ENCODE results near the gene P4HA2.

Gene P4HA2

GRCh38 chr5:132206782-132207181 is 20.9 kb downstream of the P4HA2 start:
- TF ChIP-seq CTCF (IDR thresholded peaks at IDR 0.05; ENCODE audit: borderline replicate concordance, control extremely low read depth, extremely low read depth, insufficient read depth, missing control alignments) = no peak
- DNase-seq (ENCODE audit: low spot score) = no peak
- in situ Hi-C loops (cut with MboI; ENCODE audit: low sequenced_read_pairs, unreplicated experiment) = no loop called here

GRCh38 chr5:132205385-132206125 is 22.1 kb downstream of the P4HA2 start:
- in situ Hi-C loops (cut with MboI; ENCODE audit: low sequenced_read_pairs, unreplicated experiment) = no loop called here
- TF ChIP-seq CTCF (IDR thresholded peaks at IDR 0.05; ENCODE audit: borderline replicate concordance, control extremely low read depth, extremely low read depth, insufficient read depth, missing control alignments) = no peak
- DNase-seq (ENCODE audit: low spot score) = peak; percentile 52

- no peak for TF ChIP-seq CTCF (IDR thresholded peaks at IDR 0.05; ENCODE audit: borderline replicate concordance, control extremely low read depth, extremely low read depth, insufficient read depth, missing control alignments)
- in situ Hi-C loops (cut with MboI; ENCODE audit: low sequenced_read_pairs, unreplicated experiment) = no loop called here
- no peak for DNase-seq (ENCODE audit: low spot score)
Measured at GRCh38 chr5:132204371-132205135, 23.1 kb downstream of the P4HA2 start.

GRCh38 chr5:132203916-132204315 is 23.7 kb downstream of the P4HA2 start:
- DNase-seq (ENCODE audit: low spot score) = no peak
- no peak for TF ChIP-seq CTCF (IDR thresholded peaks at IDR 0.05; ENCODE audit: borderline replicate concordance, control extremely low read depth, extremely low read depth, insufficient read depth, missing control alignments)
- in situ Hi-C loops (cut with MboI; ENCODE audit: low sequenced_read_pairs, unreplicated experiment) = no loop called here

- TF ChIP-seq CTCF (IDR thresholded peaks at IDR 0.05; ENCODE audit: borderline replicate concordance, control extremely low read depth, extremely low read depth, insufficient read depth, missing control alignments) = no peak
- no peak for DNase-seq (ENCODE audit: low spot score)
- in situ Hi-C loops (cut with MboI; ENCODE audit: low sequenced_read_pairs, unreplicated experiment) = no loop called here
Measured at GRCh38 chr5:132203464-132203818, 24.2 kb downstream of the P4HA2 start.

GRCh38 chr5:132202711-132203463 is 24.8 kb downstream of the P4HA2 start:
- in situ Hi-C loops (cut with MboI; ENCODE audit: low sequenced_read_pairs, unreplicated experiment) = no loop called here
- TF ChIP-seq CTCF (IDR thresholded peaks at IDR 0.05; ENCODE audit: borderline replicate concordance, control extremely low read depth, extremely low read depth, insufficient read depth, missing control alignments) = no peak
- no peak for DNase-seq (ENCODE audit: low spot score)
